ENCODE results near the gene SDC1.
A peak's percentile ranks its signal among the peaks of the same experiment; 100 is the strongest.

- peak in 1 of 6 experiments; percentile 9 for TF ChIP-seq CTCF (IDR thresholded peaks at IDR 0.05)
- peak; percentile 93 to 95 for TF ChIP-seq POLR2A (IDR thresholded peaks at IDR 0.05)
Observed at GRCh38 chr2:20186078-20186854, 38.7 kb downstream of the SDC1 start.
